GM21367 (cell line): Measurements from ENCODE around the gene IFITM10.

Experiments used
- ATAC-seq: cut with Tn5 transposase; IDR thresholded peaks from one replicate; pipeline ENCODE4 v1.9.1; 2021; ENCODE audit not compliant: unreplicated experiment

Gene IFITM10

GRCh38 chr11:1727096-1727690 lies 23.2 kb downstream of the IFITM10 start:
- no peak for ATAC-seq

DNA sequence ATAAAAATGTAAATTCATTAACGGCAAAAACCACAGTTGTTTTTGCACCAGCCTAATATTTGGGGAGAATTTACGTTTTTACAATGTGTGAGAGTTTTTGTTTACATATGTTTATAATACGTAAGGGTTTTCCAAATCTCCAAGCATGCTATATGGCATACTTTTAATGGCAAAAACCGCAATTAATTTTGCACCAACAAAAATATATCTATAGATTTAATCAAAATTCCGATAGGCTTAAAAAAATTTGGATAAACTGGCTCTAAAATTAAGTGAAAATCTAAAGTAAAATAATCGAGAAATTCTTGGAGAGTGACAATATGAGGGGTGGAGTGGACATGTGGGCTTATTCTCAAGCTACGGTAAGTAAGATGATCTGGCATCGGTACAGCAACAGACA lies 30.6 kb downstream of the IFITM10 start:
- ATAC-seq, result no peak

DNA sequence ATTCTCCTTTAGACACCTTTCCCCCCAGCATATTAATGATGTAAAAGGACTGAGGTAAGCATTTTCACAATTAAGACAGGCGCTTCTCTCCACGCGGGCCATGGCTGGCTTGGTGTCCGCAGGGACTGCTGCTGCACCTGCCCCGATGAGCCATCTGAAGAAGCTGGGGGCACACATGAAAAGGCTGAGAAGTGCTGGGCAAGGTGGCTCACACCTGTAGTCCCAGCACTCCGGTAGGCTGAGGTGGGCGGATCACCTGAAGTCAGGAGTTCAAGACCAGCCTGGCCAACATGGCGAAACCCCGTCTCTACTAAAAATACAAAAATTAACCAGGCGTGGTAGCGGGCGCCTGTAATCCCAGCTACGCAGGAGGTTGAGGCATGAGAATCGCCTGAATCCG lies 32.1 kb downstream of the IFITM10 start:
- ATAC-seq, result no peak

DNA sequence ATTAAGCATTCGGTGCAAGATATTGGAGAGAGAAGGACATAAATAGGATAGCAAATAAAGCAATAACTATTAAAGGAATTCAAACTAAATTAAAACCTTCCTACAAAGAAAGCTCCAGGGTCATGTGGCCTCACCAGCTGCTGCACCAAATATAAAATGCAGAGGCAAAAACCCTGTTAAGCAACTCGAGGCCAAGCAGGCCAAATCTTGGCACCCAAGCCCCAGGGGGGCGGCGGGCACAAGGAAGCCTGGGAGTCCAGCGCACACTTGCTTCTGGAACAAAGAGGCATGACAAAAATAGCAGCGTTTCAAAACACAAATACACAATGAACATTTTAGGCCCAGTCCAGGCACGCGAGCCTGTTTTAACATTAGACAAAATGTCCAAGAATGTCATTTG lies 32.6 kb downstream of the IFITM10 start:
- no peak for ATAC-seq

DNA sequence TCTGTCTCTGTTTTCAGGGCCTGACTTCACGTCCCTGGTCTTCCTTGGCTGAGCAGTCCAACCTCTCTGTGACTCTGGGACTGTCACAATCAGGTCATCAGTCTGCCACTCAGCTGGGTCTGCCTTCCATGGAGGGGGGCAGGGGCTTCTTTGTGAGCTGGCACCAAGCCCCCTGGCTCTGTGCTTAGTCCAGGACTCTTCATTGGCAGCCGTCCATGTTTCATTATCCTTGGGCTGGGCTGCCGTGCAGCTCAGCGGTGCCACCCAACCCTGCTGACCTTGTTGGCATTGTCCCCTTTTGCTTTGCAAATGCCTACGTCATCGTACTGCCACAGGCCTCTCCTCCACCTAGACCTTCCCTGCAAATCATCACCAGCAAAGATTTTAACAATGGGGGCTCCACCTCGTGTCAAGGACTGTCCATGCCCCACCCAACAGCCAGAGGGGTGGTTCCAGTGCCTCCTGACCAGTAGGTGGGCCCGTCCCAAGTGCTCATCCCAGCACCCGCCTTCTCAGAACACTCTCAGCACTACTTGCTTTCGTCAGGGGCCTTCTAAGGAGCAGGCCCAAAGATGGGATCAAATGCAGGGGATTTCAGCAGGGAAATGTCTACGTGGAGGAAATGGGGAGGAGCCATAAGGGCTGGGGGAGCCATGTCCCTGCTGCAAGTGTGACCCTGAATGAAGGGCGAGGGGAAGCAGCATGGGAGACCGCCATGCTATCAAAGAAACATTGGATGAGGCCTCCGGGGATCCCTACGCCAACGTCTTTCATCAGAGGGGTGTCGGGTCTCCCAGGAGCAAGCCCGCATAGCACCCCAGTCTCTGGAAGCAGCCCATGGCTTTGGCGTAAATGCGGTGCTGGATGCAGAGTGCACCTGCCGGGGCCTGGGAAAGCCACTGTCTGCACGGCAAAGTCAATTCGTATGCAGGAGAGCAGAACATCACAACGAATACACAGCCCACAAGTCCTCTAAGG lies 35.2 kb downstream of the IFITM10 start:
- ATAC-seq, result no peak

DNA sequence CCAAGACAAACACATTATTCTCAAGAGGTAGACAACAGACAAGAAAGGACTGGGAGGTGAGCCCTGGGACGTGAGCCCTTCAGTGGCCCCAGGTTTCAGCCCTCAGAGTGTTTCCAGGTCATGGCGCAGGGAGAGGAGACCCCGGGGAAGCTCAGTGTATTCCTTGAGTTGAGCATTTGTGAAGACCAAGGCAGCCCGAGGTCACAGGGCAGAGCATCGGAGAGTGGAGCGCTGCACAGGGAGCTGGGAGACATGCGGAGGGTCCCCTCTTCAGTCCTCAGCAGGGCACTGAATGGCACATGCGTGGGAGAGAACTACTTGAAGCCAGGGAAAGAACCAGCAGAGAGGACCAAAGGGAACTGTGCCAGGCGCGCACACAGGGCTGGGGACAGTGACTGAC lies 41.7 kb downstream of the IFITM10 start:
- ATAC-seq, result no peak

DNA sequence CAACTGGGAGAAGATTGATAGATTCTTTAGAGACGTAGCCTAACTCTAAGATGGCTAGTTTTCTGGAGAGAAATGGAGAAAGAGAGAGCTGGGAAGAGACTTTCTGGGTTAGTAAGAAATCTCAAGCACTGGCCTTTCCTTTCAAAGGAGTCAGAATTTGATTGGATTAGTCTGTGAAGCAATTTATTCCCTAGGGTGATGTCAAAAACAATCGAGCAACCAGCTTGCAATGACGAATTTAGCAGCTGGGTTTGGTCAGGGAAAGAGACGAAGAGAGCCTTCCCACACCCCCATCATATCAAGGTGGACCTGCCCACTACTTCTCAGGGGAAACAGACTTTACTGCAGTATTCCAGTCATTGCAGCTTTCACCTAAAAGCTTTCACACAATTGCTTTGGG lies 42.6 kb downstream of the IFITM10 start:
- no peak for ATAC-seq

DNA sequence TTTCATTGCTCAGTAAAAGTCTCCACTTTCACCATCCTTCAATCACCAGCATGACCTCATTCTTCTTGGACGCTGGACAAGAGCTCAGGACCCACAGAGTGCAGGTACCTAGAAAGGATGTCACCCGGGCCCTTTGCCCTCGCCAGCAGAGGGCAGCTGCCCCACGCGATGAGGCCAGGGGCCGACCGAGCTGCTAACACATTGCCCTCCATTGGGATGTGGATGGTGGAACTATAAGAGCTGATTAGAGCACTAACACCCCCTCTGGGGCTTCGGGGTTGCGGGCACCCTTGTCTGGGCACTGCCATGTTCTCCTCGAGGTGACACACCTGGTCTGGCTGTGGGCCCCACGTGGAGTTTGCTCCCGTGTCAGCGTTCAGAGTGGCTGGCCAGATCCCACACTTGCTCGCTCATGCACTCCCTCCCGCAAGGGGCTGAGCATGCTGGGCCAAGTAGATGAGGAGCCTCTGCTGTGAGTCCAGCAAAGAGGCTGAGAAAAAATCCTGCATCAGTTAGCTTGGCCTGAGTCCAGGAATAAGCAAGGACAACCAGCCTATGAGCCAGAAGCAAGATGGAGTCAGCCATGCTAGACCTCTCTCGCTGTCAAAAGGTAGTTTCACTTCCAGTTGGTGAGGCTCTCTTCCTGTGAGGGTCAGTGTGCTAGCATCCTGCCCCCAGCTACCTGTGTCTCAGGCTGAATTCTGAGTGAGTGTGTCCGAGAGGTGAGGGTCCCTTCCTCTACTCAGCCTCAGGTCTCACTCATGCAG lies 43.6 kb downstream of the IFITM10 start:
- ATAC-seq, result no peak

DNA sequence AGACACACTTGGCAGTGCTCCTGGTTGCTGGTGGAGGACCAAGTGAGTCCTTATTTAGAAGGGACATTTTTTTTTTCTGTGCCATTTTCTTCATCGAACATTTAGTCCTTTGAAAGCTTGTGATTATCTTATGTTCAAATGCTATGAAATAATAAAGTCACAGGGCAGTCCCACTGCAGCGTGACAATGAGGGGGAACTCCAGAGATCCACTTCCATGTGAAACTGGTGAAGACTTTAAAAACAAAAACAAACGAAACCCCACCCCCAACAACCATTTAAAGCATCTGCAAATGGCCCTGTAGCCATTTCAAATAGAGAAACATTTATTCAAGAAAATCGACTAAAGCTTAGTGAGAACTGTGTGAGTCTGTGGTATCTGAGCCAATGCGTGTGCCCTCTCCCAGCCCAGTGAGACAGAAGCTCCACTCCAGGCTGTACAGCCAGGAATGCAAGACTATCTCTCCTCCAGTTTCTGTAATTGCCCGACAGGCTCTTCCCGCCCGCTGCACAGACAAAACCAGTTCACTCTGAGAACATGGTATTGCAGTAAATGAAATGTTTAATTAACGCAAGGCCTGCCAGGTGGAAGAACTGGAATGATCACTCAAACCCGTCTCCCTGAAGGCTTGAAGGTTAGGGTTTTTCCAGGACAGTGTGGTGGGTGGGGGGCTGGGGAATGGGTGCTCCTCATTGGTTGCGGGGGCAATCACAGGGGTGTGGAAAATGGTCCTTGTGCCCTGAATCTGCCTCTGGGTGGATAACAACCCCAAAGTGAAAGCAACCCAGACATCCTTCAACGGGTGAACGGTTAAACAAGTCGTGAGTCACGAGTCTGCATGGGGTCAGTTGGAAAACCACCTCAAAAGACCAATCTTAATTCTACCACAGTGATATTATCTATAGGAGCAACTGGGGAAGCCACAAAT lies 45.0 kb downstream of the IFITM10 start:
- ATAC-seq, result no peak

GRCh38 chr11:1703146-1703545 lies 47.2 kb downstream of the IFITM10 start:
- ATAC-seq, result no peak

GRCh38 chr11:1702506-1702905 lies 47.9 kb downstream of the IFITM10 start:
- no peak for ATAC-seq

DNA sequence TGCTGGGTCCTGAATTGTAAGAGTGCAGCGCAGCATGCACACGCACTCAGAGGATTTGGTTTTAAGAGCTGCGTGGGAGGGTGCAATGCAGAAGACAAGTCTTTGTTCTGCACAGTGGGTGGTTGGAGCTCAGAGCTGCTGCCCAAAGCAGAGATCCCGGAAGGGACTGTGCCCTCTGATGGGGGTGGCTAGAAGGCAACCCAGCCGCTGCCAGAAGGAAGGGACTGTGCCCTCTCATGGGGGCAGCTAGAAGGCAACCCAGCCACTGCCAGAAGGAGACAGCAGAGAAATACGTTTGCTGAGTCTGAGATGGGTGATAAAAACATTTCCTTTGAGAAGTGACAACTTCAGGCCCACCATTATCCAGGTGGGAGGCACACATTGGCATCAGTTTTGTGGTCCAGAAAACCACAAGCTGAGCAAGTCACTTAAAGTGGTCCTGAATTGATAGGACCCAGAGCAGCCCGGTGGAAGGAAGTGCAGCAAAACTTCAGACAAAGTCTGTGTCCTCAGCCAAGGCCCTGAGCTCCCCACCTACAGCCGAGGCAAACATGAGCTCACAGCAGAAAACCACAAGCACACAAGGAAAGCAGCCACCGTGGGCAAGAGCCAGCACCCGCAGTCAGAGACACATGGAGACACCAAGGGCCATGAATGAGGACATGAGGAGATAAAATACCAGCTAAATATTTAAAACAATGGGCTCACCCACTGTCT lies 49.1 kb downstream of the IFITM10 start:
- no peak for ATAC-seq

- ATAC-seq, result no peak
Measured at GRCh38 chr11:1699771-1700170, 50.6 kb downstream of the IFITM10 start.

DNA sequence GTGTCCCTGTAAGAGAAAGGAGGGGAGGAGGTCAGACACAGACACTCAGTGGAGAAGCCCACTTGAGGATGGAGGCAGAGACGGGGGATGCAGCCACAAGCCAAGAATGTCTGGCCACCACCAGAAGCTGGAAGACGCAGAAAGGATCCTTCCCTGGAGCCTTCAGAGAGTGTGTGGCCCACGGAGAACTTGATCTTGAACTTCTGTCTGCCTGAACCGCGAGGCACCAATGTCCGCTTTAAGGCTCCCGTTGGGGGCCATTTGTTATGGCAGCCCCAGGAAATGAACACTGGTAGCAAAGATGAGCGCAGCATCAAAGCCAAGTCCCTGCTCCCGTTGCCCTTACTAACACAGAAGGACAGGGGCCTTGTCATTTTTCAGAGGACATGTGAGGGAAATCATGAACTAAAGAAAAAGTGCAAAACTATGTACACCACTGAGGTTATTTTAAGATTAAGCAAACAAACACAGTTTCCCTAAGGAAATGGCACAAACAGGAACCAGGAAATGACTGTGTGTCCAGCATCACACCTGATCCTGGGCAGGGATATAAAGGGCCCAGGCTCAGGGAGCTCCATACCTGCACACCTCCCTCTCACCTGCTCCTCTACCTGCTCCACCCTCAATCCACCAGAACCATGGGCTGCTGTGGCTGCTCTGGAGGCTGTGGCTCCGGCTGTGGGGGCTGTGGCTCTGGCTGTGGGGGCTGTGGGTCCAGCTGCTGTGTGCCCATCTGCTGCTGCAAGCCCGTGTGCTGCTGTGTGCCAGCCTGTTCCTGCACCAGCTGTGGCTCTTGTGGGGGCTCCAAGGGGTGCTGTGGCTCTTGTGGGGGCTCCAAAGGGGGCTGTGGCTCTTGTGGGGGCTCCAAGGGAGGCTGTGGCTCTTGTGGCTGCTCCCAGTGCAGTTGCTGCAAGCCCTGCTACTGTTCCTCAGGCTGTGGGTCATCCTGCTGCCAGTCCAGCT lies 53.5 kb downstream of the IFITM10 start, which contains the start of gene KRTAP5-6:
TSS of gene KRTAP5-6 (plus strand) at position 588 of the 963 bp plus-strand sequence. CDS start at position 639, 51 bp downstream.
- no peak for ATAC-seq

DNA sequence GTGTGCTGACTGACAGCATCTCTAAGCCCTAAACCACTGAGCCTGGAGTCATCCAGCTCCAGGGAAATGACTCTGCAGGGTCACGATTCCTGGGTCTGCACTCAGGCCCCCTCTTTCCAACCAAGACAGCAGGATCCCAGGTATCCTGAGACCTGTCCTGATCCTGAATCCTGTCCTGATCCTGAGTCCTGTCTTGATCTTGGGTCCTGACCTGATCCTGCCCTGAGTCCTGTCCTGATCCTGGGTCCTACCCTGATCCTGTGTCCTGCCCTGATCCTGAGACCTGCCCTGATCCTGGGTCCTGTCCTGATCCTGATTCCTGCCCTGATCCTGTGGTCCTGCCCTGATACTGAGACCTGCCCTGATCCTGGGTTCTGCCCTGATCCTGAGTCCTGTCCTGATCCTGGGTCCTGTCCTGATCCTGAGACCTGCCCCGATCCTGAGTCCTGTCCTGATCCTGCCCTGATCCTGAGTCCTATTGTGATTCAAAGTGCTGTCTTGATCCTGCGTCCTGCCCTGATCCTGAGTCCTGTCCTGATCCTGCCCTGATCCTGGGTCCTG lies 54.8 kb downstream of the IFITM10 start:
- ATAC-seq, result no peak

DNA sequence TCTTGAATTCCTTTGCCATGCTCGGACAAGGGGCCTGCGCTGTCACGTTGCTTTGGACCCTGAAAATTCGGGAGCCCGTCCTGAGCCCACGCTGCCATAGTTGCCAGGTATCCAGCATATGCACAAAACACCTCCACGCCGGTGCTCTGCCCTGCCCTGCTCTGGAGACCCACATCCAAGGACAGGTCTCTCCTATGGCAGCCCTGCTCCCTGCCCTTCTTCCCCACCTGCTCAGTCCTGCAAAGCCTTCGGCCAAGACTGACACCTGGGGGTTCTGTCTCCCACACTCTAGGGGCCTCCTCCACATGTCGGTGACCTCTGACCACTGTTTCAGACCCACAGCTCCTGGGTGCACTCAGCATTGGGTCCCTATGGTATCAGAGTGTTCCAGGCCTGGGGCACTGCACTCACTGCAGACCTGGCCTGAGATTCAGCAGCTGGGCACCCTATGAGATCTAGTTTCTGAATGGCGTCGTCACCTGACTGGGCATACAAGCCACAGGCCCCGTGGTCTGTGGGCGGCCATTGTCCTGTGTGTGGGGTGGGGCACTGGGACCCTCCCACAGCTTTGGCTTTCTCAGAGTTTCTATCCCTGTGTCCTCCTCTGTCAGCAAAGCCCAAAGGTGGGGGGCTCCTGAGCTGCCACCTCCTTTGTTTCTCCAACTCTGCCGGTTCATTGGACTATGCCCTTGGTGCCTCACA lies 55.4 kb downstream of the IFITM10 start:
- no peak for ATAC-seq

DNA sequence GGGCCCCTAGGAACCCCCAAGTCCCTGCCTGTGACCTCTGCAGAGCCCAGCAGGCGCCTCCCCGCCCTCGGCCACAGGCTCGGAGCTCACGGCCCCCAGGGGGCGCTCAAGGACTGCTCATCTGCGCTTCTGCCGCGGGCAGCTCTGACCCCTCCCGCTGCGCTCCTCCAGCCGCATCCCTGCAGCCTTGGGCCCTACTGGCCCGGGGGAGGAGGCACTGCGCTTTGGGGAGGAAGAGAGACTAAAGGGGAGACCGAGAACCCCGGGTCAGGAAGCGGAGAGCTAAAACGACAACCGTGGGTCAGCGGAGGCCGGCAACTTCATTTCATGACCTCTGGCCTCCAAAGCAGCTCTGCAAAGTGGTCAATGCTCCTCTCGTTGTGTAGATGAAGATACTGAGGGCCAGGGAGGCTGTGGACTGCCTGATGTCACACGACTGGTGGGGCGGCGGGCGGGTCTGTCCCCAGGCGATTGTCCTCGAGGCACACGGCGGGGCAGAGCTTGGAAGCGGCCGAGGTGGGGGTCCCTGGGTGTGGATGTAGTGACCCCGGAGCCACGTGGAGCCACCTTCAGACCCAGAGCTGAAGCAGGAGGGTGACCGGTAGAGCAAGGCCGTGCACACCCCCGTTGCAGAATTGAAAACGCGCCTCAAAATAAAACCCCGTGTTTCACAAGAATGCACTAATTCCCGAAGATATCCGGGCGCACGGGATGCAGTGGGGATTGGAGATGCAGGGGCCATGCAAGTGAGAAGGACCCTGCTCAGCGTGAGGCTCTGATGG lies 56.1 kb downstream of the IFITM10 start:
- ATAC-seq, result no peak
